Hindlimb muscle (tissue), 1 donor: ENCODE data around the gene LYZL4. TPM values are rescaled to one million over a fixed set of nuclear protein-coding genes. Genes with fewer than 3 reads are reported as not detected.

Source experiments
- DNase-seq: peaks from one replicate; pipeline ENCODE4 v3.0.0-alpha.2; 2013
- polyA plus RNA-seq: library from polyadenylated mRNA; unstranded; fragments of 120-200 nt; gene quantifications from one replicate; pipeline ENCODE4 v1.2.1, GENCODE V29; 2013; ENCODE audit not compliant: insufficient read length

Gene LYZL4, protein sequence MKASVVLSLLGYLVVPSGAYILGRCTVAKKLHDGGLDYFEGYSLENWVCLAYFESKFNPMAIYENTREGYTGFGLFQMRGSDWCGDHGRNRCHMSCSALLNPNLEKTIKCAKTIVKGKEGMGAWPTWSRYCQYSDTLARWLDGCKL
- not detected for polyA plus RNA-seq

DNA sequence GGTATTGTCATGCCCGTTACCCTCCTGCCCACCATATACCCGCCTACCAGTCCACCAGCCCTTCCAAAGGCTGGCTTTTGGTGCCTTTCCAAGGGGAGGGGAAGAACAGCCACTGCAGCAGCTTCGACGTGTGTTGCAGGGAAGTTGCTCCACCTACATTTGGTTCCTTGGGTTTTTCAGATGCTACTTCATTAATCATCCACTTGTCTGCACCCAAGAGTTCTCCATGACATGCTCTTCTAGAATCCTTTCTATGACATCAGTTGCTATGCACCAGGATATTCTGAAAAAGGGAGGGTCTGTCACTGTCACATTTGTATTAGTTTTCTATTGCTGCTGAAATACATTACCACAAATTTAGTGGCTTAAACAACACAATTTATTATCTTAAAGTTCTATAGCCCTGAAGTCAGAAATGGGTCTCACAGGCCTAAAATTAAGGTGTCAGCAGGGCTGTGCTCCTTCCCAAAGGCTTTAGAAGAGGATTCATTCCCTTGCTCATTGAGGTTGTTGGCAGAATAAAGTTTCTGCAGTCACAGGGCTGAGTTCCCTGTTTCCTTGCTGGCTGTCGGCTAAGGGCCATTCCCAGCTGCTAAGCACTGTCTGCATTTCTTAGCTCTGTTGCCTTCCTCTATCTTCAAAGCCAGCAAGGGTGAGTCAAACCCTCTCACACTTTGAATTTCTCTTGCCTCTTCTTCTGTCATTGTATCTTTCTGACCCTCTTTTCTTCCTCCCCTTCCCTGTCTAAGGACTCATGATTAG is at the start of gene LYZL4:
Gene LYZL4 (minus strand): TSS at position 241 of the 762 bp plus-strand sequence. CDS start 3,359 bp downstream, outside the sequence.
- DNase-seq: peak; percentile 45

DNA sequence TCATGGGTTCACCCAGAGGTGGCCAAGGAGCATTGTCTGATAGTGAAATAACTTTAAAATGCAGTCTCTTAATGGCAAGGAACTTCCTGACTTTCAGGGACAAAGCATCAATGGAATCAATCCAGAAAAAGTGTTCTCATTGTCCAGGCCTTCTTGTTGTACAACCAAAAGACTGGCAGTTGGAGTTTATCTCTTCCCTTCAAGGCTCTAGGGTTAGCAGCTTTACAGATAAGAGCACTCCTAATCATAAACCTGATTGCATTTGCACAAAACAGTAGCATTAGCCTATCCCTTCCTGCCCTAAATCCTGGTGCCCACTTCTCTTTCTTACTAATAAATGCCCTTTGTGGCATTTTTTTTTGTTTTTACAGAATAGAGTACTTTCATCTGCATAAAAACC is 48.7 kb upstream of the LYZL4 start:
- DNase-seq: no peak

DNA sequence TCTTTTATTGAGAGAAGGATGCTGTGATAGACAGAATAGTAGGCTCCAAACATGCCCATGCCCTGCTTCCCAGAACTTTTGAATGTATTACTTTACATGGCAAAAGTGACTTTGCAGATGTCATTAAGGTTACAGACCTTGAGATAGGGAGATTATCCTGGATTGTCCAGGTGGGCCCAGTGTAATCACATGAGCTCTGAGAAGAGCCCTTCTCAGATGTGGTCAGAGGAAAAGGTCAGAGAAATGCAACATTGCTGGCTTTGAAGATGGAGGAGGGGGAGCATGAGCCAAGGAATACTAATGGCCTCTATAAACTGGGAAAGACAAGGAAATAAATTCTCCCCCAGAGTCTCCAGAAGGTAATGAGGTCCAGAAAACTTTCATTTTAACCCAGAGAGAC is 45.8 kb upstream of the LYZL4 start:
- no peak for DNase-seq

DNA sequence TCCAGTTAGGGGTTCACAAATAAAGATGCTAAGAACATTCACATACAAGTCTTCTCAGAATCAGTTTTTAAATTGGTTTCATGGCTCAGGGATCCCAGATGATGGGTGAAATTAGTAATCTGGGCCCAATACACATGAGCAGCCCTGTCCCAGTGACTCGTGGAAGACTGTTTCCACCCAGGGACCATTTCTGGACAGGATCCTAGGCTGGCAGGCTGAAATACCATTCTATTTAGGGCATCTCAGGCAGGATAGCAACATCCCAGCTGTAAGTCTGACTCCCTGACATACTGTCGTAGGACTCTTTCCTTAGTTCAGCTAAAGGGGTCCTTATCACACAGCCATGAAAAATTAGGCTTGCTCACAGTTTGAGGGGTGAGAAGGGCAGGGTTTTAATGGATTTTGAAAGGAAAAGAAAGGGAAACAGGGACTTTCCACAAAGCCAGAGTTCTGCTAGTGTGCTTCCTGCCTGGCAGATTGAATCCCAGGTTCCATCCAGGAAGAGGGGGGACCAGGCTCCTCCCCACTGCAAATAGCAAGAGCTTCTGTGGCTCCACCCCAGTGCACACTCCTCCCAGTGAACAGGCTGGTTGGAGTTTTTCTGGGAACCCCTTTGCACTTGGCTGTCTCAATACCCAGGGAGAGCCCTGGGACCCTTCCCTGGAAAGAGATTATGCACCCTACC is 41.3 kb upstream of the LYZL4 start:
- DNase-seq: no peak

DNA sequence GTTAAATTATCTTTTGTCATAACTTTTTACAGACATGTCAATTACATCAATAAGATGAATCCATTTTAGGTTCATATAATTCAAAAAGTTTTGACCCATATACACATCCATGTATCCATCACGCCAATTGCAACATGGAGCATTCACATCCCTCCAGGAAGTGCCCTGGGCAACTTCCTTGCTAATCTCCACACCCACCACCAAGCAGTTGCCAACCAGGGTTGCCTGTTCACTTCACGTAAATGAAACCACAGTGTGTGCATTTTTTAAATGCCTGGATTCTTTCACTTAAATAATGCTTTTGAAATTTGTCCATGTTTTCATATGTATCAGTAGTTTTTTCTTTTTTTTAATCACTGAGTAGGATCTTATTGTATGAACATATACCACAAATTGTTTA is 40.7 kb upstream of the LYZL4 start:
- no peak for DNase-seq

DNA sequence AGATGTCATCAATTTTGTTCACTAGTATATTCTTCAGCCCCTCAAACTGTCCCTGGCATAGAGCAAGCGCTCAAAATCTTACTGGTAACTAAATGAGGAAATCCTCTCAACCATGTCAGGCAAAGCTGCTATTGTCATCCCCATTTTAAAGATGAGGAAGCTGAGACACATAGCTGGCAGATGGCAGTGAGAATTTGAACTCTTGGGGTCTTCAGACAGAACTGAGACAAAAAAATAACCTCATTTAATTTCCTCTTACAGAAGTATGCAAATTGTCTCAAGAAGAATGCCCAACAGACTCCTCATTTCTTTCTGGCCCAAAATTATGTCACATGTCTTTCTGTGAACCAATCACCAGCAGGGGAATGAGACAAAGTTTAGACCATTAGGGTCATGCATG is 40.2 kb upstream of the LYZL4 start:
- no peak for DNase-seq

DNA sequence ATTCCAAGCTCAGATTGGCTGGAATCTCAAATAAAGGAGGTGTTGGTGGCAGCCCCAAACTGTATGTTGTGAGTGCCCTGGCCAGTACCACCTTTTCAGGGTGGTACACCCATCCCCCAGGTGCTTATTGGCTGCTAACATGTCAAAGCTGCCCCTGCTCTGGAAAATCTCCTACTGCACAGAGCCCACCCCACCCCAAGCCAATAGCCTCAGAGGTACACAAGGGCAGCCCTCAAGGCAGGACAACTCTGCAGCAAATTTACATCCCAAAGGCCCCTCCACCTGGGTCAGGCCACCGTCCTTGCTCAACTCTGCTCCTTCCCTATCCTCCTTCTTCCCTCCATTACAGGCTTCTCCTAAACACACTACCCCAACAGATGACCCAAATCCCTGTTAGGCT is 37.1 kb upstream of the LYZL4 start:
- DNase-seq: no peak

DNA sequence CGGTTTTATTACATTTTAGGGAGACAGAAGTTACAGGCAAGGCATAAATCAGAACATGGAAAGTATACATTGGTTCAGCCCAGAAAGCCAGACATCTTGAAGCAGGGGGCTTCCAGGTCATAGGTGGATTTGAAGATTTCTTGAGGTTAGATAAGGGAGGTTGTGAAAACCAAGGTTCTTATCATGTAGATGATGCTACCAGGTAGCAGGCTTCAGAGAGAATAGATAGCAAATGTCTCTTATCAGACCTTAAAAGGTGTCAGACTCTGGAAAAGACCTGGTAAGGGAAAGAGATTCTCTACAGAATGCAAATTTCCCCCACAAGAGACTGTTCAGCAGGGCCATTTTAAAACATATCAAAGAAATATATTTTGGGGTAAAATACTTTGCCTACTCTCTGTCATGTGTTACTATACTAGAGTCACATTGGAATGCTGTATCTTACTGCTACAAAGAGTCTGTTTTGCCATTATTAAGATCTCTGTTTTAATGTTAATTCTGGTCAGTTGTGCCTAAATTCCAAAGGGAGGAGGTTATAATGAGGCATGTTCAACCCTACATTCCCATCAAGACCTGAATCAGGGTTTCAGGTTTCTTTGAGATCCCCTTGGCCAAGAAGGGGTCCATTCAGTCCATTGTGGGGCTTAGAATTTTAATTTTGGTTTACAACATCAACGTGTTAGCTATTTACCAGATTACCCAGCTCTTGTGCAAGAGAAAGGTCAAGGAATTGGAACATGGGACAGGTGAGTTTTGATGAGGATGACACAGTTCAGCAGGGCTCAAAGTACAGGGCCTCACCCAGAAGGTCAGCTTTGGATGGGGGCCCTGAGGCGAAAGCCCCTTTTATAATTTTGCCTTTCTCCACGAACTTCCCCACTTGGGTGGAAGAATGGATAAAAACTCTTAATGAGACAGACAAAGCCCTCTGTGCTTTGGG is 36.0 kb upstream of the LYZL4 start:
- DNase-seq: no peak

DNA sequence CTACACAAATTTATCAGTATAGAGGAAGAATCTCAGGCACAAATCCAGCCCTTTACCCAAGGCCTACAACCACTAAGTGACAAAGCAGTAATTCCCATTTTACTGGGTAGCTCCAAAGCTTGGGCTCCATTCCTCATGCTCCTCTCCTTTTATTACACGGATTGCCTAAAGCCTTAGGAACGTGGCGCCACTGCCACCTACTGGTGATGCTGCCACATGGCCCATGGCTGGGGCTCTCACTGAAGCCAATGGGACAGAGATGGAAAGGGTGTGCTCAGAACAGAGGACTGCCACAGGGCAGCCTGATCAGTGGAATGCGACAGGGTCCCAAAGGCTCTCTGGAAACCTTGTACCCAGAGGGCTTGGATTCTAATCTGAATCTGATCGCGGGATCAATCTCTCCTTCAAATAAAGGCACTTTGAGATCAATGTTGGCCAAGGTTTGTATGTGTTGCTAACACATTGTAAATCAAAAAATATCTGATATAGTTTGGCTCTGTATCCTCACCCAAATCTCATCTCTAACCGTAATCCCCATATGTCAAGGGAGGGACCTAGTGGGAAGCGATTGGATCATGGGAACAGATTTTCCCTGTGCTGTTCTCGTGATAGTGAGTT is 33.5 kb upstream of the LYZL4 start:
- peak; percentile 85 for DNase-seq

DNA sequence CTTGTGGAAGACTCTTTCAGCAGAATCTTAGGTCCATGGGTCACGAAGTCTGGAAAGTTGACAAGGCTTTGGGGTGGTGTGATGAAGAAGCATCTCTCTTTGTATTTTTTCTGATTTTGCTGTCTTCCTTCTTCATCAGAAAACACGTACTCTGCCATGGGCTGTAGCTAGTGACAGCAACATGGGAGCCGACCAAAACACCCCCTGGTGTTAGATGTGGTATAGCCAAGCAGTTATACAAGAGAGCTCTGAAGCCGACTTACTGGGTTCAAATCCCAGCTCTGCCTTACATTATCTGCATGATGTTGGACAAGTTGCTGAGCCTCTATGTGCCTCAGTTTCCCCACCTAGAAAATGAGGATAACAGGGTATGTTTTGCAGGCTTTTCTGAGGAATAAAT is 32.9 kb upstream of the LYZL4 start:
- peak; percentile 16 for DNase-seq

DNA sequence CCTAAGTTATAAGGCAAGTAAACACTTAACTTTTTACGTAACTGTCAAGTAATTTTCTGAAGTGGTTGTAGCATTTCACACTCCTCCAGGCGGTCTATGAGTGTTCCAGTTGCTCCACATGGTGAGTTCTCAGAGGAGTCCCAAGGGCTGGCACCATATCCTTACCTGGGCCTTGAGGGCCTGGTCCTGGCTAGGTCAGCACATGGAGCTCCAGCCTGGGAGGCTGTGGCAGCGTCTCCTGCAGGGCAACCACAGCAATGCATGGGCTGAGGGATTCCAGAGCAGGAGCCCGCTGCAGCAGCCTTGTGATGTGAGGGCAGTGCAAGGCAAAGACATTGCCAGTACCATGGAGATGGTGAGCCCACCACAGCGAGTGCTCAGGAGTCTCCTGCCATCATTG is 32.2 kb upstream of the LYZL4 start:
- DNase-seq: no peak

DNA sequence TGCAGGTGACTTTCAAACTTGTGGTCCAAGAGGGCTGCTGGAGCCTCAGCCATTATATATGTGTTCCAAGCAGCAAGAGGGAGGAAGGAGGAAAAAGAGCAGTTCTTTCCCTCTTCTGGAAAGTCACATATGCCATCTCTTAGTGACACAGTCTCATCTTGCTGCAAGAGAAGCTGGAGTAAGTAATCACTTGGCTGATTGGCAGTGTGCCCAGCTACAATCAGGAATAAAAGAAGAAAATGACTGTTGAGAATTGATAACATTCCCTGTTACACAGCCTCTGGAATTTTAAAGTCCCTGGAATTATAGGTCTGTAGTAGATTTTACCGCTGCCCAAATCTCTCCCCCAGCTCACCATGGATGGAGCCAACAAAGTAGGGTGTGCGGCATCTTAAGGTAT is 31.4 kb upstream of the LYZL4 start:
- no peak for DNase-seq

DNA sequence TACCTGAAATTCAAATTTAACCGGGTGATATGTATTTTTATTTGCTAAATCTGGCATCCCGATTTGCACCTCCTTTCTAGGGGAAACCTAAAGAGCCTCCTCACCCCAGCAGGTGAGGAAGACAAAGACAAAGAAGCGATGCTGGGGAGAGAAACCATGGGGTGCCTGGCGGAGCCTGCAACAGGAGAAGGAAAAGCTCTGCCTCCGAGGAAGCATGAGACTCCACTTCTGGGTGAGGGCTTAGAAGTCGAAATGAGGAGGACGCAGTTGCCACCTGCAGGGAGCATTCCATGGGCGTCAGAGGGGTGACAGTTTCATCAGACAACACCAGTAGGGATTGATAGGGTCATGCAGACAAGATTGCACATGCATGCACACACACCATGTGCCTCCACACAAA is 30.5 kb upstream of the LYZL4 start:
- no peak for DNase-seq

DNA sequence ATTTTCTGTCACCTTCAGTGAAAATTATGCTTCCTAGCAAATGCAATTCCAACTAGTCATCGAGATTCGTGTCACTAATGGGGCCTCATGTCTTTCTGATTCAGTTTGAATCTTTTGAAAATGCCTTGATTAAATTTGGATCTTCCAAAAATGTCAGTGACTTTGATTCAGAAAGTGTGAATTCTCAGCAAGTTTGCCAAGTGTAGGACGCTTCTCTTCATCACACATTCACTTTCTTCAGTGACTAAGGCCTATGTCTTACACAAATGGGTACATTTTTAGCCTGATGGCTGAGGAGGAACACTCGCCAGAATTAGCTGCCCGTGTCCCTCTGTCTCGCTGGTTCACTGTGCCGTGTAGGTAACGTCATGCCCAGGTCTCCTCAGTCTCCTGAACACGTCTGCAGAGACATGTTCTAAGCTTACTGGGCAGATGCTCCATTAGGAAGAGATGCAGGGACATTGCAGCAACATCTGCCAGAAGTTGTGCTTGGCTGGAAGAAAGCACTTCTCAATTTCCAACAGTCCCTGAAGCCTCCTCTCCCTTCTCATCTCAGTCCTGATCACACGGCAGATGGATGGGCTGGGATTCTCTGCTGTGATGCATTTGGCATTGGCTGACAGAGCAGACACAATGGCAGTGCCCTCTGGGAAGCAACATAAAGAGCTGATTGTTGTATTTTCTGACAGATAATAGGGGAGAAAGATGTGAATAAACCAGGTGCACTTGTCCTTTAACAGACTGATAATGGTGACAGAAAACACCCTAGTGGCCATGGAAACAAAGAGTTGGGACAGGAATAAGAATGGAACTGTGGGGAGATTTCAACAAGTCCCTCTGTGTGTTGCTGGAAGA is 29.1 kb upstream of the LYZL4 start:
- DNase-seq: no peak

DNA sequence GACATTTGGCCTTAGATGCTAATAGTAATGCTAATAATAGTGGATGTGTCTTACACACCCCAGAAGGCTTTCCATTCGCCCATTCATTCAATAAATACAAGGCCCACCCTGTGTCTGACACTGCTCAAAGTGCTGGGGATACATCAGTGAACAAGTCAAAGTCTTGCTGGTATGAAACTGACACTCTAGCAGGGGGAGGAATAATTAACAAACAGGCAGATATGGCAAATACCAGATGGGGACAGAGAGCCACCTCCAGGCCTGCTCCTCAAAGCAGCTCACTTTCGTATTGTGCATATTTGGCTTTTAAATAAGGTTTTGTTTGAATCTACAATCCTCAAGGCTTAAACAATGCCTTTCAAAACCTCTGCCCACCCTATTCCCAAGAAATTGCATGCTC is 28.3 kb upstream of the LYZL4 start:
- no peak for DNase-seq

DNA sequence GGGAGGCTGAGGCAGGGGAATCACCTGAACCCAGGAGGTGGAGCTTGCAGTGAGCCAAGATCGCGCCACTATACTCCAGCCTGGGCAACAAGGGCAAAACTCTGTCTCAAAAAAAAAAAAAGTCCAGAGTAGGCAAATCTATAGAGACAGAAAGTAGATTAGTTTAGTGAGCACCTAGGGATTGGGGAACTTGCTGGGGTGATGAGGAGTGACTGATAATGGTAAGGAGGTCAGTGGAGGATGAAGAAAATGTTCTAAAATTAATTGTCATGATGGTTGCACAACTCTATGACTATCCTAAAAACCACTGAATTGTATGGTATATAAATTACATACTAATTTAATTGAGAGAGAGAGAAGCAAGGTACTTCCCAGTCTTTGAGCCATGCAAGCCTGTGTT is 27.8 kb upstream of the LYZL4 start:
- no peak for DNase-seq

DNA sequence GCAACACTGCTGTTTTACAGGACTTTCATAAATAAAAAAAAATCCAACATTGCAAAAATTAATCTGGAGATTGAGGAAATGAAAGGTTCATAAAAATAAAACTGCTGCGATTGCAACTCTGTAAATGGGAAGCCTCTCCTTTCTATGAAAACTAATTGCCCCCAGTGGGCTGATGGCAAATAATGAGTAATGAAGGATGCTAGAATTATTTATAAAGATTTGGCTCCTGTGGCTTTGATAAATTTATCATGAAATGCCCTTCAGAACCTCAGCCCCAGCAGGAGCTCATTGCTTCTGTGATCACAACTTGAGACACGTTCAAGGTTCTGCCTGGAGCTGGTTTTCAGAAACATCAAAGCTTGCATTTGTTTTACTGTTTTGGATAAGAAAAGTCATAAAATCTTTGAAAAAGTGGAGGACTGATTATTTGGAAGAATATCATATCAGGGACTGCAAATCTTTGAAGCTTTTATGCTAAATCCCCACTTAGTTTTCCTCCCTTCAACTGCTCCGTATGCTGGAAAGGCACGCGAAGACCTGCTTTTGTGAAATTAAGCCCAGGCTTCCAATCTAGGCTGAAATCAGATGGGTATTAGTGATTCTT is 24.5 kb upstream of the LYZL4 start:
- no peak for DNase-seq

DNA sequence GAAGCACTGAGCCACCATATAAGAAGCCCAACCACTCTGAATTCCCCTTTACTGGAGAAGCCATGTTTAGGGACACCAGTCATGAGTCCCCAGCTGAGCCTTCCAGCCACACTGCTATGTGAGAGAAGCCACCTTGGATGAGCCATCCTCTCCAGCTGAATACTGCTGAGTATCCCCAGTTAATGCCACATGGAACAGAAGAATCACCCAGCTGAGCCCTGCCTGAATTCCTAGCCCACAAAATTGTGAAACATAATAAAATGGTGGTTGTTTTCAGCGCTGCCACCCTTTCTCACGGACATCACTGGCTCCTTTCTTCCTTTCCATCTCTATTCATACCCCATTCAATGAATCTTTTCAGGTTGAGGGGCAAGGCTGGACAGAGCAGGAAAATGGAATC is 22.1 kb upstream of the LYZL4 start:
- no peak for DNase-seq

DNA sequence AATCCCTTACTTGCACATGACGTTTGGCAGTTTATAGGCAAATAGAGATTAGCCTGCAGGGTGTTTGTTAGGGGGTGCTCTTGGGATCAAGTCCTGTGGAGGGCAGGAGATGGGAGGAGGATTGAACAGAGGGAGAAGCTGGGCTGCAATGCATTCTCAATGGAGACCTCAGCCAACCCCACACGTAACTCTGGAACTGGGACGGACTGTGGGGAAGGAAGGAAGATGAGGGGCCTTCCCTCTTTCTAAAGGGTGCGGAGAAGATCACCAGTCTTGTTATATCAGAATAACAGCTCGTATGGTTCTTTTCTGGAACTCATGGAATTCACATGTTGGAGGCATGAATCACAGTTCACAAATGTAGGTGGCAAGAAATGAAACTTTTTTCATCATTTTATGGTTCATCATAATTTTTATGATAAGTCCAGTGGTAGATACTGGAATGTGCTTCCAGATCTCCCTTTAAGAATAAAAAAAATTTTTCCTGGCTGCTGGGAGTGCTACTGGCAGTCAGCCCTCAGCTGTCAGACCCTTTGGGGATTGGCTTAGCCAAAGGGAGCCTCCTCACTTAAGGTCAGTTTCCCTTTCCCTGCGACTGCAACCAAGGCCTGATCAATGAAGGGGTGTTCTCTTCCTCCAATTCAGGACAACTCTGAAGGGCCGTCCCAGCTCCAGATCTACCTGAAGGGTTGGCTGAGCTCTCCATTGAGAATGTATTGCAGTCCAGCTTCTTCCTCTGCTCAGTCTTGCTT is 20.5 kb upstream of the LYZL4 start:
- peak; percentile 58 for DNase-seq

DNA sequence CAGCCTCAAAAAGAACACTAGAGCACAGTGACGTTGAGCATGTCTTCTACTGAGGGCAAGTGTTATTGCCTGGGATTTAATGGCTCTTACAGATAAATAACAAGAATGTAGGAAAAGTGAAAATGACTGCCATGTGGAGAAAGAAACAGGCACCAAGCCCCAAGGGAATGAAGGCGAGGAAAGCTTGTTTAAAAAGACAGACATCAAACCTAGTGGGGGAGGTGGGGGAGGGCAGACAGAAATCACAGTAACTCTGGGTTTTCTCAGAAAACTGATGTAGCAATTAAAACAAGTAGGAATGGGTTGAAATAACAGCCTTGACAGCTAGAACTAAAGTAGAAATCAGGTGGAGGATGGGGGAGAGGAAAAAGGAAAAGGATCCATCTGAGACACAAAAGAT is 18.4 kb upstream of the LYZL4 start:
- DNase-seq: no peak
